ENCODE results near the gene IL36B. TPM values are rescaled to one million over a fixed set of nuclear protein-coding genes. Genes with fewer than 3 reads are reported as not detected.

The IL36B gene
- total RNA-seq, 1 donor from 2014 or later: not detected

- Histone ChIP-seq H3K27me3 (ENCODE audit: control insufficient read depth, insufficient read depth, low read length) (no peaks in the 10 kb centered on the region), H3K4me3 (ENCODE audit: low read depth, low read length) (no peak overlapping the region), H3K36me3 (ENCODE audit: control insufficient read depth, insufficient read depth, low read length) (no peaks in the 10 kb centered on the region)
- DNase-seq (ENCODE audit: low read depth): peak; percentile 72
- FAIRE-seq: no peak
- TF ChIP-seq CTCF (IDR thresholded peaks at IDR 0.05; ENCODE audit: insufficient read depth, low read length, severe bottlenecking): peak; percentile 43
These were observed 31.8 kb upstream of the IL36B start for GRCh38 chr2:113084249-113085000.

DNA sequence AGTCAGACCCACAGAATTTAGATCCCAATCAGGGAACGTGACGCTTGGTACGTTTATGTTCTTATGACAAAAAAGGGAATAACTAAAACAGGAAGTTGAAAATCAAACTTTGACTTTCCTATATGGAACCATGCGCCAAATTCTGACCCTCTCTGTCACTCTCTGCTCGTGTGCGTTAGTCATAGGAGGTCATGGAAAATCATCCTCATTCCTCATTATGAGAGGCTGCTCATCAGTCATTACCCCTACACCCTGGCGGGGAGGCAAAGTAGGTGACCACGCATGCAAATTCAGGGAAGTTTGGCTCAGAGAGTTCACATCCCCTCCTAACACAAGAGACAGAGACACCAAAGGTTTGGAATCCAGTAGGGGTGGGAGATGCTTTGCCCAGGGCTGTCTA lies 30.6 kb upstream of the IL36B start:
- TF ChIP-seq CTCF (IDR thresholded peaks at IDR 0.05; ENCODE audit: insufficient read depth, low read length, severe bottlenecking): no peak
- DNase-seq (ENCODE audit: low read depth): no peak
- no peak for FAIRE-seq
- H3K36me3 ChIP-seq (ENCODE audit: control insufficient read depth, insufficient read depth, low read length): no peaks in the 10 kb centered on the region
- no peaks in the 10 kb centered on the region for H3K27me3 ChIP-seq (ENCODE audit: control insufficient read depth, insufficient read depth, low read length)
- H3K4me3 ChIP-seq (ENCODE audit: low read depth, low read length): no peak overlapping the region

DNA sequence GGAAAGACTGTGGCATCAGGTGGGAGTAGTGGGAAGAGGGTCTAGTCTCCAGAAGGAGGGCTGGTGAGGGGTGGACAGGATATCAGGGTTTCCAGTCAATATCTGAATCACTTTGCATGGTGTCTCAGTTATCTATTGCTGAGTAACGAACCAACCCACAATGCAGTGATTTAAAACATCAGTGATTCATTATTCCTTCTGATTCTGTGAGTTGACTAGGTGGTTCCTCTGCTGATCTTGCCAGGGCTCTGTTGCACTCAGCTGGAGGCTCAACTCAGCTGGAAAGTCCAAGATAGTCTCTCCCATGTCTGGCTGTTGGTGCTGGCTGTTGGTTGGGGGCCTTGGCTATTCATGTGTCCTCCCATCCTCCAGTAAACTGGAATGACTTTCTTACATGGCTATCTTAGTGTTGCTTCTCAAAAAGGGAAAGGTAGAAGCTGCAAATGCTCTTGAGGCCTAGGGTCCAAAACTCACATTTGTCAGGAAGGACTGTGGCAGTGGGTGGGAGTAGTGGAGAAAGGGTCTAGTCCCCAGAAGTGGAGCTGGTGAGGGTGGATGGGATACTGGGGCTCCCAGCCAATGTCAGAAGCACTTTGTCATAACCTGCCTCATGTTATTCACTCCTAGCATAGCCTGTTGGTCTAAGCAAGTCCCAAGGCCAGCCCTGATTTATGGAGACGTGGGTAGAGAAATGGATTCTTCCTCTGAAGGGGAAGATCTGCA lies 29.0 kb upstream of the IL36B start:
- no peak overlapping the region for H3K4me3 ChIP-seq (ENCODE audit: low read depth, low read length)
- FAIRE-seq (no peak), DNase-seq (ENCODE audit: low read depth) (peak; percentile 69)
- TF ChIP-seq CTCF (IDR thresholded peaks at IDR 0.05; ENCODE audit: insufficient read depth, low read length, severe bottlenecking): no peak
- no peaks in the 10 kb centered on the region for H3K27me3 ChIP-seq (ENCODE audit: control insufficient read depth, insufficient read depth, low read length)
- H3K36me3 ChIP-seq (ENCODE audit: control insufficient read depth, insufficient read depth, low read length): no peaks in the 10 kb centered on the region

GRCh38 chr2:113080134-113080533 lies 27.5 kb upstream of the IL36B start:
- FAIRE-seq: no peak
- no peaks in the 10 kb centered on the region for H3K36me3 ChIP-seq (ENCODE audit: control insufficient read depth, insufficient read depth, low read length)
- peak; percentile 91 for TF ChIP-seq CTCF (IDR thresholded peaks at IDR 0.05; ENCODE audit: insufficient read depth, low read length, severe bottlenecking)
- DNase-seq (ENCODE audit: low read depth): peak; percentile 55
- no peak overlapping the region for H3K4me3 ChIP-seq (ENCODE audit: low read depth, low read length)
- H3K27me3 ChIP-seq (ENCODE audit: control insufficient read depth, insufficient read depth, low read length): no peaks in the 10 kb centered on the region

DNA sequence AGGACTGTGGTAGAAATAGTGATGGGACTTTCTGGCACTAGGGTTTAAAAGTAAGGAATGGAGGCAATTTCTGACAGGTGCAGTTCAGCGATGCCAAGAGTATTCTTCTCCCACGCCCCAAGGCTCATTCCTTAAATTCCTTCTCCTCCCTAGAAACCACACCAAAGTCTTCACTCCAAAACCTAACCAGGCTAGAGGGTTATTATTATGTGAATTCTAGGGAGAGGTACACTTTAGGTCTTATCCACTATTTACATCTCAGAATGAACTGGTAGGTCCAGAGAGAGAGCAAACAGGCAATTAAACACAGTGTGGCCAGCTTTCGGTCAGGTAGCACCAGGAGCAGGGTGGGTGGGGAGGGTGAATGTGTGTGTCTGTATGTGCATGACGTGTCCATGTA lies 26.5 kb upstream of the IL36B start:
- Histone ChIP-seq H3K27me3 (ENCODE audit: control insufficient read depth, insufficient read depth, low read length) (no peaks in the 10 kb centered on the region), H3K4me3 (ENCODE audit: low read depth, low read length) (no peak overlapping the region), H3K36me3 (ENCODE audit: control insufficient read depth, insufficient read depth, low read length) (no peaks in the 10 kb centered on the region)
- no peak for TF ChIP-seq CTCF (IDR thresholded peaks at IDR 0.05; ENCODE audit: insufficient read depth, low read length, severe bottlenecking)
- DNase-seq (ENCODE audit: low read depth) (no peak), FAIRE-seq (no peak)
